GM19043 (cell line): ENCODE results near the gene KRTAP11-1.

Experiments
- ATAC-seq: cut with Tn5 transposase; IDR thresholded peaks from one replicate; pipeline ENCODE4 v1.9.1; 2021; ENCODE audit warnings: low read depth; ENCODE audit not compliant: unreplicated experiment

The KRTAP11-1 gene, protein sequence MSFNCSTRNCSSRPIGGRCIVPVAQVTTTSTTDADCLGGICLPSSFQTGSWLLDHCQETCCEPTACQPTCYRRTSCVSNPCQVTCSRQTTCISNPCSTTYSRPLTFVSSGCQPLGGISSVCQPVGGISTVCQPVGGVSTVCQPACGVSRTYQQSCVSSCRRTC

GRCh38 chr21:30881480-30881879 is at the start of gene KRTAP11-1:
Gene KRTAP11-1 (minus strand): TSS chr21:30881580. CDS start chr21:30881524, 56 bp downstream.
- ATAC-seq = no peak

- ATAC-seq = no peak
Observed at GRCh38 chr21:30924146-30924700, 42.8 kb upstream of the KRTAP11-1 start.

- no peak for ATAC-seq
Observed at GRCh38 chr21:30921129-30921528, 39.7 kb upstream of the KRTAP11-1 start.

DNA sequence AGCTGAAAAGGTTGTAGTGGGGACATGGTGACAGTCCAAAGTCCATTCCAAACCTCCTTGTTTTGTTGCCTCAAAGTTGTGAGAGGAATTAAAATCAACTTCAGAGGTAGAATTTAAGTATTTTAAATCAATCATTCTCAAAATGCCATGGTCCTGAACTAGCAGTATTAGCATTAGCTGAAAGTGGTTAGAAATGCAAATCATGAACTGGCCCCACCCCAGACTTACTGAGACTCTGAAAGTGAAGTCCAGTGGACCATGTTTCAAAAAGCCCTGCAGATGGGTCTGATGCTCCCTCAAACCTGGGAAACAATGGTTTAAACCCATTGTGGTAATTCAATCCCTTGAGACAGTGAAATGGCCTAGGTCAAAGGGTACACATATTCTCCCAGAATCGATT is 36.2 kb upstream of the KRTAP11-1 start:
- ATAC-seq = no peak

DNA sequence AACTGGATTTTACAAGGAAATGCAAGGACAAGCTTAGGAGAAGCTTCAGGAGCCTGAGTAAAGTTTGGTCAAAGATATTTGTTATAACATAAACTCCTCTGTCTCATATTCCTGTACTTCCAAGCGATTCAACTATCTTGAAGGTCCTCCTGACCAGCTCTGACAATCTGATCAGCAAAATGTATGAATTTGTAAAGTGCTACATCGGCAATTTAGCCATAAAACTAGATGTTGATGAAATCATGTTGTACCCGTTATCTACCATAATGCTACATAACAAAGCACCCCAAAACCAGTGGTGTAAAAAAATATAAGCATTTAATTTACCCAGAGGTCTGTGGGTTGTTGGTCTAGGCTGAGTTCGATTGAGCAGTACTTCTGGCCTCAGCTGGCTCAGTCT is 19.5 kb upstream of the KRTAP11-1 start:
- ATAC-seq = no peak

DNA sequence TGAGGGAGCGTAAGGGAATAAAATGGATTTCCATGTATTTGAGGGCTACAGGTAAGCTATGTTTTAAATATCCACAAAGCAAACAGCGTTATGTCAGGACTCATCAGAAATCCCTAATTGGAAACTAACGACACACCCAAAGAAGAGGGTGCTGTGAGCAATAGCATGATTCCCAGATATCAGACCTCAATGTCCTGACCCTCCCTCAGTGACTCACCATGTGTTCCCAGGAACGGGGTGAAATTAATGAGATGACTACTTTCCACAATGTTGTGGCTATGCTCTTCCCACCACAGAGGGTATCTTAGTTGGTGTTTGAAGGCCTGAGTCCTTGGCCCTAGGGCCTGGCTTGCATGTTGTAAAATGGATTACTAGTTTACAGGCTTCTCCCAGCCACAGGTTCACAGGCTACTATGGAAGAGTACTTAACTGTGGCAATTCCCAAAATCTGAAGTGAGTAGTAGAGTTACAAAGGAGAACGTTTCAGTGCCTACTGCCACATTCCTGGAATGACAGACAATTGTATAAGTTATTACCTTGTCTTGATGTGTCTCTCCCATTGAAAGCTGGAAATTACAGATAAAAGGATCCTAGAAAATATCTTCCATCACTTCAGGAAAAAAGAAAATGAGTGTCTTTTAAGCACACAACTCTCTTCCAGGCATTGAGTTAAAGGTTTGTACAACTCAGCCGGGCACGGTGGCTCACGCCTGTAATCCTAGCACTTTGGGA is 1.7 kb upstream of the KRTAP11-1 start:
- ATAC-seq = no peak

GRCh38 chr21:30880914-30881313 is 466 bp downstream of the KRTAP11-1 start:
- ATAC-seq = no peak

- ATAC-seq = no peak
Observed at GRCh38 chr21:30874526-30874925, 6.9 kb downstream of the KRTAP11-1 start.

DNA sequence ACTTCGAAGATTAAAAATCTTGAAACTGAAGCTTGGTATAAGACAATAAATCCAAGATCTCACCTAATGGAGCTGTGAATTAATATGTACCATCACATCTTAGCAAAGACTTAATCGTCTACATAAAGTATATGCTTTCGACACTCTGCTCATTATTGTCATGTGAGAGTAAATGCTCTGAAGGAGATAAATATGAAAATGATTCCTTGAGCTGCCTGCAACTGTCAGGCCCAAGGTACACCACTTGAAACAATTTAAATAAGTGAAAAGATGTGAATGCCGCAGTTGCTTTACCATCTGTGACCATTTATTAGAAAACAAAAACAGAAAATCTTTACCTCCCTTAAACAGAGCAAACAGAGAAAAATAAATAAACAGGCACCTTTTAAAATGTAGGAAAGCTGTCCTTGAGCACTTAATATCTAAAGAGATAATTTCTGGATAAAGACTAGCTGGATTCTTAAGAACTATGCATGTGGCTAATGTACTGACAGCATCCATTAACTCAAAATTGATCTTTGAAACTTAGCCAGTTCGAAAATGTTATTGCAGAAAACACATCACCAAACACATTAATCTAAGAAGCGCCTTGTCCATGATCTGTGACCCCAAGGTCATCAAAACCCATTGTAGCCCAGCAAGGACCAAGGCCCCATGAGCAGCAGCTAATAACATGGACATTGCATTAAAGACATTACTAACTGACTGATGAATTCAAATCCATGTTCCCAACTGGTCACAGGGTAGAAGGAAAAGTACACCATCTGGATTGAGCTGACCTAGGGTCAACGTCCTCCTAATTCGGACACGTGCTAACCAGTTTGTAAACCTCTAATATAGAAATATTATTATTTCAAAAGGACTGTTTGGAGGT is 33.5 kb downstream of the KRTAP11-1 start:
- ATAC-seq = no peak

- ATAC-seq = no peak
Observed at GRCh38 chr21:30842990-30843389, 38.4 kb downstream of the KRTAP11-1 start.

DNA sequence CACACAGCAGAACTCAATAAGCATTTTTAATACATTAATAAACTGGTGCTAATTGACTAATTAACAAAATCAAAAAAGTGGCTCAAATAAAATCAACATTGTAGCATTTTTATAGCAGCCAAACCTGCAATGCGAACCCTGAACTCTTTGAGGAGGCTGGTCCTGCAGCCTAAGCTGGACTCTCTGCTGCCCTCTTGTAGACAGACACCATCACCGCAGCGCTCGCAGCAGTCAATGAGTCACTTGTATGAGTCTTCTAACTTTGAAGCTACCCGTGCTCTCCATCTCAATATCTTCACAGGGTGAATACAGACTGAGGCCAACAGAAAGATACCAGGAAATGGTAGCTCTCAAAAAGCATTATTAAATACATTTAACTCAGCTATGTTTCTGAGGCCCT is 42.1 kb downstream of the KRTAP11-1 start:
- ATAC-seq = no peak

GRCh38 chr21:30838536-30838935 is 42.8 kb downstream of the KRTAP11-1 start:
- ATAC-seq = no peak

- no peak for ATAC-seq
Observed at GRCh38 chr21:30831194-30831765, 50.1 kb downstream of the KRTAP11-1 start.
